ENCODE data around the gene PSMB7.

DNA sequence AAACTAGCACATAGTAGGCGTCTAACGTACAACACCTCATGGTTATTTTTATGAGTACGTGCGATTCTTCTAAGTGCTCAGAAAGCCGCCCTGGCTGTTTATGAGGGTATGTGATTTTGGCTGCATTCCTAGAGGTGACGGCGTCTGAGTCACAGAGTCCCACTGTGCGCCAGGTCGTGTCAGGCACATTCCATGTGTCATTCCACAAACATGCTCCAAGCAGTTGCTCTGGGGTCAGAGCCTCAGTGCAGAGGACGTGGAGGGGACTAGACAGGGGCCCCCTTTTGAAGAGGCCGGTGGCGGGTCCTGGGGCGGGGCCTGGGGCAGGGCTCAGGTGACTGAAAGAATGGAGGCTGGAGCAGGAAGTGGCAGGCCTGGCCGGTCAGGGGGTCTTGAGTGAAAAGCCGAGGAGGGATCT, 105.6 kb downstream of the PSMB7 start:
- TF ChIP-seq, protein P1, sequence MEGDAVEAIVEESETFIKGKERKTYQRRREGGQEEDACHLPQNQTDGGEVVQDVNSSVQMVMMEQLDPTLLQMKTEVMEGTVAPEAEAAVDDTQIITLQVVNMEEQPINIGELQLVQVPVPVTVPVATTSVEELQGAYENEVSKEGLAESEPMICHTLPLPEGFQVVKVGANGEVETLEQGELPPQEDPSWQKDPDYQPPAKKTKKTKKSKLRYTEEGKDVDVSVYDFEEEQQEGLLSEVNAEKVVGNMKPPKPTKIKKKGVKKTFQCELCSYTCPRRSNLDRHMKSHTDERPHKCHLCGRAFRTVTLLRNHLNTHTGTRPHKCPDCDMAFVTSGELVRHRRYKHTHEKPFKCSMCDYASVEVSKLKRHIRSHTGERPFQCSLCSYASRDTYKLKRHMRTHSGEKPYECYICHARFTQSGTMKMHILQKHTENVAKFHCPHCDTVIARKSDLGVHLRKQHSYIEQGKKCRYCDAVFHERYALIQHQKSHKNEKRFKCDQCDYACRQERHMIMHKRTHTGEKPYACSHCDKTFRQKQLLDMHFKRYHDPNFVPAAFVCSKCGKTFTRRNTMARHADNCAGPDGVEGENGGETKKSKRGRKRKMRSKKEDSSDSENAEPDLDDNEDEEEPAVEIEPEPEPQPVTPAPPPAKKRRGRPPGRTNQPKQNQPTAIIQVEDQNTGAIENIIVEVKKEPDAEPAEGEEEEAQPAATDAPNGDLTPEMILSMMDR (conservative IDR thresholded peaks at IDR 0.05 in 1 of 2, IDR thresholded peaks at IDR 0.05 in 1 of 2; ENCODE audit: low read depth in 1 of 2, low read length in 2 of 2): no peak
- no peak for TF ChIP-seq EZH2 (IDR thresholded peaks at IDR 0.05; ENCODE audit: low read length, missing control alignments)
